IMR-90 (cell line): ENCODE measurements around the gene GSPT1.
A peak's percentile ranks its signal among the peaks of the same experiment; 100 is the strongest.

Source experiments
- POLR2A ChIP-seq: IDR thresholded peaks from 2 replicates; pipeline ENCODE4 v1.6.1; 2012; ENCODE audit warnings: mild to moderate bottlenecking, low read depth, low read length
- RCOR1 ChIP-seq: IDR thresholded peaks from 2 replicates; pipeline ENCODE4 v1.6.1; 2012; ENCODE audit warnings: mild to moderate bottlenecking, low read length, improper control_type of control experiment; ENCODE audit not compliant: insufficient replicate concordance
- RFX5 ChIP-seq: IDR thresholded peaks from 2 replicates; pipeline ENCODE4 v1.8.0; 2012; ENCODE audit warnings: low read depth, mild to moderate bottlenecking, low read length, moderate library complexity
- TF ChIP-seq, protein P1 (sequence below): conservative IDR thresholded peaks from 2 replicates; pipeline ENCODE4 v1.5.1; 2012; ENCODE audit warnings: mild to moderate bottlenecking, low read depth, low read length, improper control_type of control experiment

DNA sequence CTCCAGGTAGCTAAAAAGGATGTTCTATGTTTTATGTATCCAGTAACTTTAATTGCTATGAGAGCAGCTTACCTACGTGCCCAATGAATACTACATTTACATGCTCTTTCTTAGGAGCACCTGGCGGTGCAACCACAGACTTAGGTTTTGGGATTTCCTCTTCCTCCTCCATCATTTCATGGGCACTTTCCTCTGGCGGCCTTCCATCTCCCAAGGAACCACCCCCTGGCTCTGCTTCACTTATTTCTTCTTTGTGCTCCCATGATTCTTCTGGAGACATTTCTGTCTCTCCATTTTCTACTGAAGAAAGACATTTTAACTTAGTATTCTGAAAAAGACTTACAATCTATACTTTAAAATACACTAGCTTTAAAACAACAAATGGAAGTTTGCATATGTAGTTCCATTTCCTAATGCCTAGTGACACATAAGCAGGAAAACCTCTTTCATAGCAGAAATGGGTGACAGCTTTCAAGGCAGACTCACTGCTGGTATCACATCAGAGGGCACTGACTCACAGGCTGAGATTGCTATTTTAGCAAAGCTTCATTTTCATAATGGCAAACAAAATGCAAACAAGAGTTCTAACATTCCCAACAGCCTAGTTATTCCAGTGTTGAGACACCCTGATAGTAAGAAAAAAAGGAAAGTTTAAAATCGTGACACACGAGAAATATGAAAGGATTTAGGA lies 19.1 kb downstream of the GSPT1 start:
- TF ChIP-seq, protein P1, sequence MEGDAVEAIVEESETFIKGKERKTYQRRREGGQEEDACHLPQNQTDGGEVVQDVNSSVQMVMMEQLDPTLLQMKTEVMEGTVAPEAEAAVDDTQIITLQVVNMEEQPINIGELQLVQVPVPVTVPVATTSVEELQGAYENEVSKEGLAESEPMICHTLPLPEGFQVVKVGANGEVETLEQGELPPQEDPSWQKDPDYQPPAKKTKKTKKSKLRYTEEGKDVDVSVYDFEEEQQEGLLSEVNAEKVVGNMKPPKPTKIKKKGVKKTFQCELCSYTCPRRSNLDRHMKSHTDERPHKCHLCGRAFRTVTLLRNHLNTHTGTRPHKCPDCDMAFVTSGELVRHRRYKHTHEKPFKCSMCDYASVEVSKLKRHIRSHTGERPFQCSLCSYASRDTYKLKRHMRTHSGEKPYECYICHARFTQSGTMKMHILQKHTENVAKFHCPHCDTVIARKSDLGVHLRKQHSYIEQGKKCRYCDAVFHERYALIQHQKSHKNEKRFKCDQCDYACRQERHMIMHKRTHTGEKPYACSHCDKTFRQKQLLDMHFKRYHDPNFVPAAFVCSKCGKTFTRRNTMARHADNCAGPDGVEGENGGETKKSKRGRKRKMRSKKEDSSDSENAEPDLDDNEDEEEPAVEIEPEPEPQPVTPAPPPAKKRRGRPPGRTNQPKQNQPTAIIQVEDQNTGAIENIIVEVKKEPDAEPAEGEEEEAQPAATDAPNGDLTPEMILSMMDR: no peak
- no peak for TF ChIP-seq POLR2A
- peak; percentile 23 for TF ChIP-seq RCOR1
- no peak for TF ChIP-seq RFX5
